Stomach (tissue), 9 donors: ENCODE data around the gene AFDN. TPM values are rescaled to one million over a fixed set of nuclear protein-coding genes. Genes with fewer than 3 reads are reported as not detected.

ENCODE experiments used
- DNase-seq, 2 donors: peaks; one replicate each; pipeline versions ENCODE4 v3.0.0 to v3.0.0-alpha.2; 2013 to 2019
- H3K27ac ChIP-seq, 5 donors: fragments of 200-600 bp in 4 of 5; sonication (generic) in 4 of 5; one replicate each; pipeline ENCODE4 v1.5.1; 2013 to 2019; ENCODE audit warnings: mild to moderate bottlenecking in 1 of 5, moderate library complexity in 1 of 5
- H3K27me3 ChIP-seq, 3 donors: fragments of 200-600 bp; sonication (generic); one replicate each; pipeline ENCODE4 v1.5.1; 2017 to 2019; ENCODE audit warnings: mixed run types in 1 of 3
- H3K36me3 ChIP-seq, 4 donors: fragments of 200-600 bp; sonication (generic); 1 replicate in 3 of 4; 2 replicates in 1 of 4; pipeline ENCODE4 v1.5.1; 2016 to 2019
- H3K4me1 ChIP-seq, 4 donors: fragments of 200-600 bp; sonication (generic); one replicate each; pipeline ENCODE4 v1.5.1; 2016 to 2019
- H3K4me3 ChIP-seq, 4 donors: fragments of 200-600 bp; sonication (generic) in 3 of 4; one replicate each; pipeline ENCODE4 v1.5.1; 2016 to 2019; ENCODE audit warnings: mild to moderate bottlenecking in 1 of 4
- H3K9me3 ChIP-seq, 4 donors: fragments of 200-600 bp; sonication (generic); one replicate each; pipeline ENCODE4 v1.5.1; 2016 to 2019
- CTCF ChIP-seq, 7 experiments: fragments of 450-650 bp in 4 of 7; fragments of 200-600 bp in 3 of 7; sonication (generic) in 3 of 7; IDR thresholded peaks; one replicate each; pipeline ENCODE4 v1.5.1; 2016 to 2019; ENCODE audit warnings: antibody characterized with exemption in 7 of 7, control low read depth in 2 of 7, mild to moderate bottlenecking in 1 of 7
- EP300 ChIP-seq: sonication (generic); formaldehyde crosslinking; IDR thresholded peaks from one replicate; pipeline ENCODE4 v1.6.1; 2017; ENCODE audit warnings: antibody characterized with exemption
- POLR2A ChIP-seq, 4 donors: fragments of 450-650 bp; IDR thresholded peaks; one replicate each; pipeline ENCODE4 v1.6.1; 2016; ENCODE audit warnings: antibody characterized with exemption in 4 of 4, control low read depth in 2 of 4, mild to moderate bottlenecking in 1 of 4, moderate library complexity in 1 of 4
- POLR2AphosphoS5 ChIP-seq, 3 donors: sonication (generic); formaldehyde crosslinking; IDR thresholded peaks; one replicate each; pipeline ENCODE4 v1.6.1; 2016; ENCODE audit warnings: antibody characterized with exemption in 3 of 3
- WGBS, 5 donors: extraction: QIAGEN DNeasy Blood & Tissue Kit in 3 of 5; methylation state at CpG; one replicate each; pipeline versions ENCODE4 v1.1.5 to v1.1.7; 2013 to 2018; 5-methylcytosine and 5-hydroxymethylcytosine counted together
- intact Hi-C: fragments of 100-400 bp; cut with DNase I; formaldehyde crosslinking; loops from one replicate; pipeline ENCODE4 v1.15.1; 2023; ENCODE audit warnings: low total_unique reads
- polyA plus RNA-seq, 3 donors: library from polyadenylated mRNA; stranded (reverse); fragments of 200-250 nt; gene quantifications; one replicate each; pipeline ENCODE4 v1.2.3, GENCODE V29; 2013
- total RNA-seq, 5 donors: library from RNA; depleted of rRNA; stranded (reverse); fragments of >200 nt; gene quantifications; one replicate each; pipeline versions ENCODE4 v1.1.0 to v1.2.3, GENCODE V29; 2014 to 2016
- donor health status: healthy with polysubstance abuse.
- donor health status: Bipolar disorder and iron deficiency.
- donor health status: healthy.

The AFDN gene
- total and polyA plus RNA-seq, 8 donors, result 24.8 to 521 (median 114) TPM

DNA sequence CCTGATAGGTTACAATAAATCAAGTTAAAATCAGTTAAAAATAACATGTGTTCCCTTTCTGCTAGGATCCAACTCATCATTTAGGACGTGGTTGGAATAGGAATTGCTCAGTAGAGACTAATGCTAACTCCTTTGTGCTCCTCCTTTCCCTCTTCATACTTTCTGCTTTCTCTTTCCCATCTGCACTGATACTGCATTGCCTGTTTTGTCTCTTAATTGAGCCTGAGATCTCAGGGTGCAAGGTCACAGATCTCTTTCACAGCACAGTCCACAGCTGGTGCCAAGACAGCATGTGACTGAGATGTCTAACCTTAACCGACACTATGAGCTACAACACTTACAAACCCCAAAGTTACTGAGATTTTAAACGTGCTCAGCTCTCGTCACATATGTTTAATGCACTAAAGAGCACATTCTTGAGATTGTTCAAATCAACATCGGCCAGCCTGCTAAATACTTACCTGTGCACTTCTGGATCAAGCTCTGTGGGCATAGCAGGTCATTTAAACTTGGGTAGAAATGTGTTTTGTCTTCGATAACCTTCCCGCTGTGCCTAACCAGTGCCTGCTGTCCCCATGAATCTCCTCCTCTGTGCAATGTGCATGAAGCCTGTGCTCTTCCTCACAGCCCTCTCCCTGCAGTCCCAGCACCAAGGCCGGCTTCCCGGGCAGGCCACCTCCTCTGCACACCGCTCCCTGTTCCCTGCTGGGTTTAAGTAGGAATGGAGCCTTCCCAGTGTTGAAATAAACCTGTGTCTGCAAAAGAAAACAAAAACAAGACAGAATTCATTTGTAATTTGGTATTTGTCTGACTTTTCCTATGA lies 39.6 kb upstream of the AFDN start:
- H3K27me3 ChIP-seq, result no peaks in the 10 kb centered on the region
- intact Hi-C loops, result no loop called here
- WGBS, 5 donors, result 76 to 84% (median 80%) methylated on average over 10 of the region's 10 CpGs
- no peaks in the 10 kb centered on the region for H3K36me3 ChIP-seq
- H3K9me3 ChIP-seq, result no peaks in the 10 kb centered on the region
- no peaks in the 10 kb centered on the region for H3K4me1 ChIP-seq
- no peak overlapping the region for H3K27ac ChIP-seq
- DNase-seq, result no peak
- H3K4me3 ChIP-seq, result no peak overlapping the region
- TF ChIP-seq POLR2AphosphoS5 (IDR thresholded peaks at IDR 0.05), result no peak
- TF ChIP-seq POLR2A (IDR thresholded peaks at IDR 0.05), result no peak
- TF ChIP-seq CTCF (IDR thresholded peaks at IDR 0.05), result no peak
- no peak for TF ChIP-seq EP300

DNA sequence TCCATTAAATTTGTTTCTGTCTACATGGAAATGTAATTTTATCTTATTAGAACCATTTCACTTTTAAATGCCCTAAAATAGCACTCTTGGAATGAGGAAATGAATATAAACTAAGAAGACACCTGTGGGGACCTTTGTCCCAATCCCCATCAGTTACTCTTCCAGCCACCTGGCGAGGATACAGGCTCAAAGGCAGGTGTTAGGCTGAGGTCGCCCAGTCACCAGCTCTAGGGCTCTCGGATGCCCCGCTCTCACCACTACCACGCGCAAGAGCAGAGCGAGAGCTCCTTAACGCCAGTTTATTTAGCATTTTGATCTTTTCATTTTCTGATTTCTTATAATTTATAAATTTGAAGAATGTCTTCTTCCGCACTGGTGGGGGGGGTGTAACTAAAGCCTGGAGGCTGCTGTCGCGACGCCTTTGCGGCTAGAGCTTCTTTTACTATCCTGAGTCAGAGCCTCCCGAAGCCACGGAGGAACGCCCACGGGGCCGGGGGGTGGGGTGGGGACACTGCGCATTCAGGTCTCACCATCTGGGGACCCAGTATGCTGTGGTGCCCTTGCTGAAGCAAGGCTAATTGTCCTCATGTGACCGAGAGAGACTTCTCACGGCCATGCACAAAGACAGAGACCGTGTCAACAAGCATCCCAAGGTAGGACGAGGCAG lies 38.7 kb upstream of the AFDN start:
- H3K4me1 ChIP-seq, result no peaks in the 10 kb centered on the region
- no peak overlapping the region for H3K4me3 ChIP-seq
- no peak for DNase-seq
- no peak overlapping the region for H3K27ac ChIP-seq
- no peaks in the 10 kb centered on the region for H3K9me3 ChIP-seq
- 71 to 85% (median 83%) methylated on average over 23 of the region's 23 CpGs for WGBS, 5 donors
- H3K36me3 ChIP-seq, result no peaks in the 10 kb centered on the region
- TF ChIP-seq POLR2AphosphoS5 (IDR thresholded peaks at IDR 0.05), result no peak
- no peak for TF ChIP-seq EP300
- TF ChIP-seq POLR2A (IDR thresholded peaks at IDR 0.05), result no peak
- TF ChIP-seq CTCF (IDR thresholded peaks at IDR 0.05), result no peak
- H3K27me3 ChIP-seq, result no peaks in the 10 kb centered on the region
- intact Hi-C loops, result no loop called here

DNA sequence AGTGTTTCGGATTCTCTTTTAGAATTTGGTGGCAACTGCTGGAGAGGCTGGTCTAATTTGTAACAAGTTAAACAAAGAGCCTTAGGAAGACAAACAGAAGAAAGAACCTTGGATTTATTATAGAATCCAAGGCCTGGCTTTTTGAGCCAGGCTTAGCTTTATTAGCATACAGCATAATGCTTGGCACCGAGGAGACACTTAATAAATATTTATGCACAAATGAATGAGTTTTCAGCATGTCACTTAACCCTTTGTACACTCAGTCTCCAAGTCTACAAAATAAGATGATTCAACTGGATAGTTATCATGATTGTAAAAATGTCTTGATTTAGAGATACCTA lies 38.2 kb upstream of the AFDN start:
- Histone ChIP-seq H3K27ac (no peak overlapping the region), H3K4me3 (no peak overlapping the region), H3K4me1 (no peaks in the 10 kb centered on the region), H3K9me3 (no peaks in the 10 kb centered on the region), H3K27me3 (no peaks in the 10 kb centered on the region), H3K36me3 (no peaks in the 10 kb centered on the region)
- intact Hi-C loops, result no loop called here
- 29 to 63% (median 53%) methylated on average over 2 of the region's 2 CpGs for WGBS, 5 donors
- DNase-seq, result no peak
- TF ChIP-seq POLR2AphosphoS5 (IDR thresholded peaks at IDR 0.05), result no peak
- no peak for TF ChIP-seq EP300
- TF ChIP-seq CTCF (IDR thresholded peaks at IDR 0.05), result no peak
- TF ChIP-seq POLR2A (IDR thresholded peaks at IDR 0.05), result no peak

GRCh38 chr6:167789358-167789757 lies 37.4 kb upstream of the AFDN start:
- Histone ChIP-seq H3K9me3 (no peaks in the 10 kb centered on the region), H3K4me3 (no peak overlapping the region), H3K4me1 (no peaks in the 10 kb centered on the region), H3K27ac (no peak overlapping the region), H3K36me3 (no peaks in the 10 kb centered on the region), H3K27me3 (peaks cover 0 to 5% (median 0%) of the 10 kb centered on the region in 3 donors)
- intact Hi-C loops, result no loop called here
- DNase-seq, result no peak
- 57 to 79% (median 77%) methylated on average over 4 to 6 of the region's 6 CpGs for WGBS, 5 donors
- TF ChIP-seq POLR2AphosphoS5 (IDR thresholded peaks at IDR 0.05) (no peak), POLR2A (IDR thresholded peaks at IDR 0.05) (no peak), CTCF (IDR thresholded peaks at IDR 0.05) (no peak), EP300 (no peak)
